Placental epithelial cell (primary cell): Measurements from ENCODE around the gene SLC46A1. TPM values are rescaled to one million over a fixed set of nuclear protein-coding genes. Genes with fewer than 3 reads are reported as not detected.

Experiments used
- total RNA-seq: library from RNA; depleted of rRNA; stranded (reverse); fragments of >200 nt; gene quantifications from 2 replicates; pipeline ENCODE4 v1.2.3, GENCODE V29; 2012

The SLC46A1 gene
- 6.3 and 7.4 TPM in 2 replicates for total RNA-seq

GRCh38 chr17:28405632-28406472, at the start of gene SLC46A1:
Gene SLC46A1 (minus strand): TSS chr17:28406212. CDS start chr17:28406114, 98 bp downstream.

GRCh38 chr17:28371245-28372202, 34.5 kb downstream of the SLC46A1 start, which contains the start of gene SARM1:
Gene SARM1 (plus strand): TSS chr17:28371694. CDS start chr17:28372033, 339 bp downstream.

GRCh38 chr17:28370035-28370743, 35.8 kb downstream of the SLC46A1 start, which contains the start of gene VTN:
Gene VTN (minus strand): TSS chr17:28370307. CDS start chr17:28370203, 104 bp downstream.

GRCh38 chr17:28364665-28365363, 41.2 kb downstream of the SLC46A1 start, which contains the start of gene SEBOX:
Gene SEBOX (minus strand): TSS chr17:28365199. CDS start chr17:28365151, 48 bp downstream.

GRCh38 chr17:28357061-28357900, 48.7 kb downstream of the SLC46A1 start, which contains the start of gene POLDIP2:
Gene POLDIP2 (minus strand): TSS chr17:28357527. CDS start chr17:28357448, 79 bp downstream.

Other genes with a start within 250 kb of the SLC46A1 start
- gene TMEM97, start 87.0 kb downstream of the SLC46A1 start, total RNA-seq = 11.8 and 11.9 TPM in 2 replicates
- gene IFT20, start 70.7 kb downstream of the SLC46A1 start, total RNA-seq = 53.5 and 58.5 TPM in 2 replicates
- gene TNFAIP1, start 70.5 kb downstream of the SLC46A1 start, total RNA-seq = 38.5 and 72.3 TPM in 2 replicates
- gene POLDIP2, start 48.7 kb downstream of the SLC46A1 start, total RNA-seq = 47.9 and 92.5 TPM in 2 replicates
- not detected in 2 replicates for gene SEBOX, start 41.0 kb downstream of the SLC46A1 start, total RNA-seq
- under 0.01 and 0.54 TPM in 2 replicates for gene VTN, start 35.9 kb downstream of the SLC46A1 start, total RNA-seq
- gene SARM1, start 34.5 kb downstream of the SLC46A1 start, total RNA-seq = 1.8 and 4.7 TPM in 2 replicates
- not detected in 2 replicates for gene SLC13A2, start 67.4 kb upstream of the SLC46A1 start, total RNA-seq
- gene FOXN1, start 100.1 kb upstream of the SLC46A1 start, total RNA-seq = not detected in 2 replicates
- gene UNC119, start 146.4 kb upstream of the SLC46A1 start, total RNA-seq = 19.2 and 23.3 TPM in 2 replicates
- 73.8 and 95.4 TPM in 2 replicates for gene PIGS, start 165.3 kb upstream of the SLC46A1 start, total RNA-seq
- 19.6 and 25.2 TPM in 2 replicates for gene ALDOC, start 170.7 kb upstream of the SLC46A1 start, total RNA-seq
- 8.6 and 12.8 TPM in 2 replicates for gene SPAG5, start 192.8 kb upstream of the SLC46A1 start, total RNA-seq
- gene RSKR, start 208.0 kb upstream of the SLC46A1 start, total RNA-seq = 5.9 and 7.9 TPM in 2 replicates
- gene BLTP2, start 238.9 kb upstream of the SLC46A1 start, total RNA-seq = 79.7 and 145 TPM in 2 replicates